ENCODE data around the gene MMP14. TPM values are rescaled to one million over a fixed set of nuclear protein-coding genes. Genes with fewer than 3 reads are reported as not detected.
"Not testable (repeated sequence)": the region's sequence is repeated elsewhere in the genome, so short reads cannot be mapped to it uniquely, and the experiment has no call there.

The MMP14 gene
- total RNA-seq, result 1 to 10 TPM; 3.1 to 4.9 TPM

- H3K36me3 Mint-ChIP-seq, result peaks cover 20% of the 10 kb centered on the region
- POLR2A ChIA-PET, result no interaction called here
- peaks cover 11% of the 10 kb centered on the region for H3K4me1 Mint-ChIP-seq
- H3K4me3 Mint-ChIP-seq, result peak within 1 kb of the TSS; percentile 75
- DNase-seq (no peak), ATAC-seq (ENCODE audit: low read depth) (no peak)
- H3K9me3 Mint-ChIP-seq, result no peaks in the 10 kb centered on the region
- peaks cover 12% of the 10 kb centered on the region for H3K27me3 Mint-ChIP-seq
- H3K27ac Mint-ChIP-seq, result no peak within 1 kb of the TSS
Observed at GRCh38 chr14:22836301-22837113, at the start of gene MMP14. MMP14 (plus strand) TSS chr14:22836585; CDS start chr14:22836818, 233 bp downstream.

GRCh38 chr14:22786685-22787084, 49.7 kb upstream of the MMP14 start:
- no peak for ATAC-seq (ENCODE audit: low read depth)

GRCh38 chr14:22791301-22791700, 45.1 kb upstream of the MMP14 start:
- H3K27me3 Mint-ChIP-seq, result peaks cover 7% of the 10 kb centered on the region
- POLR2A ChIA-PET, result no interaction called here
- no peak for ATAC-seq (ENCODE audit: low read depth)

More at GRCh38 chr14:22786685-22787084, 49.7 kb upstream of the MMP14 start:
- H3K9me3 Mint-ChIP-seq, result no peaks in the 10 kb centered on the region
- peaks cover 2% of the 10 kb centered on the region for H3K4me1 Mint-ChIP-seq
- no peak overlapping the region for H3K4me3 Mint-ChIP-seq
- no peaks in the 10 kb centered on the region for H3K27me3 Mint-ChIP-seq
- POLR2A ChIA-PET, result no interaction called here
- no peak overlapping the region for H3K27ac Mint-ChIP-seq
- no peaks in the 10 kb centered on the region for H3K36me3 Mint-ChIP-seq
- DNase-seq, result no peak

GRCh38 chr14:22792158-22792557, 44.2 kb upstream of the MMP14 start:
- no peaks in the 10 kb centered on the region for H3K9me3 Mint-ChIP-seq
- peaks cover 2% of the 10 kb centered on the region for H3K4me1 Mint-ChIP-seq
- no peak overlapping the region for H3K27ac Mint-ChIP-seq
- peaks cover 7% of the 10 kb centered on the region for H3K27me3 Mint-ChIP-seq
- no peaks in the 10 kb centered on the region for H3K36me3 Mint-ChIP-seq
- no peak for DNase-seq
- POLR2A ChIA-PET, result no interaction called here
- no peak for ATAC-seq (ENCODE audit: low read depth)
- no peak overlapping the region for H3K4me3 Mint-ChIP-seq

More at GRCh38 chr14:22791301-22791700, 45.1 kb upstream of the MMP14 start:
- no peak overlapping the region for H3K27ac Mint-ChIP-seq
- H3K4me3 Mint-ChIP-seq, result no peak overlapping the region
- no peaks in the 10 kb centered on the region for H3K9me3 Mint-ChIP-seq
- peaks cover 2% of the 10 kb centered on the region for H3K4me1 Mint-ChIP-seq
- no peak for DNase-seq
- H3K36me3 Mint-ChIP-seq, result no peaks in the 10 kb centered on the region

DNA sequence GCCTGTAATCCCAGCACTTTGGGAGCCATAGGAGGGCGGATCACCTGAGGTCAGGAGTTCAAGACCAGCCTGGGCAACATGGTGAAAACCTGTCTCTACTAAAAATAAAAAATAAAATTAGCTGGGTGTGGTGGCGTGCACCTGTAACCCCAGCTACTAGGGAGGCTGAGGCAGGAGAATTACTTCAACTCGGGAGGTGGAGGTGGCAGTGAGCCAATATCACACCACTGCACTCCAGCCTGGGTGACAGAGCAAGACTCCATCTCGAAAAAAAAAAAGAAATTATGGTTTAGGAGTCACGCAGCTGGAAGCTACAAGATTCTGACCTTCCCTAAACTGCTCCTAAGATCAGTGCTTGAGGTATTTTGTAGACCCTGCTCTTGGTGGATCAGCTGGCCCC, 42.8 kb upstream of the MMP14 start:
- H3K27me3 Mint-ChIP-seq; DNase-seq; H3K27ac Mint-ChIP-seq; H3K4me1 Mint-ChIP-seq; H3K36me3 Mint-ChIP-seq; H3K4me3 Mint-ChIP-seq; H3K9me3 Mint-ChIP-seq; POLR2A ChIA-PET; ATAC-seq (ENCODE audit: low read depth): not testable (repeated sequence)

GRCh38 chr14:22793976-22794375, 42.4 kb upstream of the MMP14 start:
- no peak overlapping the region for H3K27ac Mint-ChIP-seq
- POLR2A ChIA-PET, result no interaction called here

GRCh38 chr14:22794551-22794951, 41.8 kb upstream of the MMP14 start:
- no peak overlapping the region for H3K4me3 Mint-ChIP-seq
- DNase-seq, result no peak
- peaks cover 16% of the 10 kb centered on the region for H3K27me3 Mint-ChIP-seq
- ATAC-seq (ENCODE audit: low read depth), result no peak
- POLR2A ChIA-PET, result no interaction called here
- H3K9me3 Mint-ChIP-seq, result no peaks in the 10 kb centered on the region
- H3K36me3 Mint-ChIP-seq, result no peaks in the 10 kb centered on the region
- peaks cover 2% of the 10 kb centered on the region for H3K4me1 Mint-ChIP-seq
- no peak overlapping the region for H3K27ac Mint-ChIP-seq

More at GRCh38 chr14:22793976-22794375, 42.4 kb upstream of the MMP14 start:
- no peak overlapping the region for H3K4me3 Mint-ChIP-seq
- peaks cover 2% of the 10 kb centered on the region for H3K4me1 Mint-ChIP-seq
- no peaks in the 10 kb centered on the region for H3K36me3 Mint-ChIP-seq
- no peaks in the 10 kb centered on the region for H3K9me3 Mint-ChIP-seq
- ATAC-seq (ENCODE audit: low read depth) (no peak), DNase-seq (no peak)
- H3K27me3 Mint-ChIP-seq, result peaks cover 12% of the 10 kb centered on the region

- Mint-ChIP-seq H3K27ac (no peak overlapping the region), H3K9me3 (no peaks in the 10 kb centered on the region), H3K27me3 (peaks cover 25% of the 10 kb centered on the region), H3K4me1 (no peaks in the 10 kb centered on the region), H3K4me3 (no peak overlapping the region), H3K36me3 (no peaks in the 10 kb centered on the region)
- POLR2A ChIA-PET, result interaction anchor here (1.0 kb wide), 1 partner anchor 30 kb away, joined by 3 read pairs; the partner anchor contains the start of gene OXA1L
- ATAC-seq (ENCODE audit: low read depth), result no peak
- no peak for DNase-seq
Observed at GRCh38 chr14:22796087-22796707, 40.2 kb upstream of the MMP14 start.

DNA sequence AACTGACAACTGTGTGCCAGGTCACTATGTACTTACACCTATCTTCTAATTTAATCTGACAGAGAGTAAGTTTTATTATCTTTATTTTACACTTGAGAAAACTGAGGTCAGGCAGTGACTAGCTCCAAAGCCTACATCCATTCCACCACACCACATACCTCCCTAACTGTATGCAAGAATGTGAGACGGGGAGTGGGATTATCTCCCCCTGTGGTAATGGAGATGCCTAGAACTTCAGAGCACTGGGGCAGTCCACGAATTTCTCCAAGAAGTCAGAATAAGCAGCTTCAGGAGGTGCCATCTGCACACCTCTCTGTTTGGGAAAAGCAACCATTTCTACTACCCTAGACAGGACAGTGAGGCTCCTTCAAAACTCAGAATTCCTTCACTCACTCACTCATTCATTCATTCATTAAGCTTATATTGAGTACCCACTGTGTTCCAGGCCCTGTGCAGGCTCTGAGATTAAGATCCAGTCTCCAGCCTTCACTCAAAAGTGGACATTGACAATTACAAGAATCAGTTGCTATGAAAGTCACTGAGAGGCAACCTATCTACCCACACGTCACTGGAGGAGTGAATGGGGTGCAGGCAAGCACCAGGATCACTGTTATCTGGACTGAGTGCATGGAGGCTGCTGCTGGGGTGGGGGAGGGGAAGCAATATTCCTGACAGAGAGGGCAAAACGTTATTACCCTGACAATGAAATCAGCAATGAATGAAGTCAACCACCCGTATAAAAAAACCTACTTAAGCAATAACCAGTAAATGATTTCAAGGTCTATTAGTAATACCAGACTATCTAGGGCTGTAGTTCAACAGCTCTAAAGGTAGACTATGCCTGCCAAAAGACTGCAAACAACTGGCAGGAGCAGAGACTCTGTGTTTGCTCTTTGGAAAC, 39.1 kb upstream of the MMP14 start:
- no peak for ATAC-seq (ENCODE audit: low read depth)
- POLR2A ChIA-PET, result interaction anchor here (1.0 kb wide), 1 partner anchor 31 kb away, joined by 3 read pairs; the partner anchor contains the start of gene OXA1L
- Mint-ChIP-seq H3K27ac (no peak overlapping the region), H3K4me1 (no peaks in the 10 kb centered on the region), H3K4me3 (no peak overlapping the region), H3K36me3 (no peaks in the 10 kb centered on the region), H3K27me3 (peaks cover 25% of the 10 kb centered on the region), H3K9me3 (no peaks in the 10 kb centered on the region)
- DNase-seq, result no peak

DNA sequence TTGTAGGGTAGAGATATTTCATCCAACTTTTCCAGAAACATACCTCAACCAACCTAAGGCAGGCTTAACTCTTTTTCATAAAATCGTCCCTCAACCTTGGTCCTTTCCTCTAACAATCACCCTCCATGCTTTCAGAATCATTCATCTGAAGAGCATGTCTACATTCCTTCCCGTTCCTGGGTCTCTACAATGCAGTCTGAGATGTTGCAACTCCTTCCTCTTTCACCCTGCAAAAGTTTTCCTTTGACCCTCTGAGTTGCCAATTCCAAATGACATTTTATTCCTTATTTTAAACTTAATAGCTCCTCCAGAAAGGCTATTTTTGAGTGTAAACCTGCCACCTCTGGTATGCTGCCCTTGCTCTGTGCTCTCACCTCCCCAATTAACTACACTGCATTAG, 37.9 kb upstream of the MMP14 start:
- peaks cover 34% of the 10 kb centered on the region for H3K27me3 Mint-ChIP-seq

DNA sequence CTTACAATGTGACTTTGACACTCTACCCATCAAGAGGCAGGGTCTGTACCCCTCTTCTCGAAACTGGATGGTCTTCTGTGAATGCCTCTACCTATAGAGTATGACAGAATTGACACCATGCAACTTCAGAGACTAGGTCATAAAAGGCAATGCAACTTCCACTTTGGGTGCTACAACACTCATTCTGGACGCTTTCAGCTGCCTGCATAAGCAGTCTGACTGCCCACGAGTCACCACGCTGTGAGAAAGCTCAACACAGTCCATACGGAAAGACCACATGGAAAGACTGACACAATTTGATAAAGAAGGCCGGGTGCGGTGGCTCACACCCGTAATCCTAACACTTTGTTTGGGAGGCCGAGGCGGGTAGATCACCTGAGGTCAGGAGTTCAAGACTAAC, 36.0 kb upstream of the MMP14 start:
- DNase-seq, result no peak
- no peaks in the 10 kb centered on the region for H3K4me1 Mint-ChIP-seq
- H3K36me3 Mint-ChIP-seq, result no peaks in the 10 kb centered on the region
- H3K27ac Mint-ChIP-seq, result no peak overlapping the region
- POLR2A ChIA-PET, result no interaction called here
- ATAC-seq (ENCODE audit: low read depth), result no peak
- H3K4me3 Mint-ChIP-seq, result no peak overlapping the region
- no peaks in the 10 kb centered on the region for H3K9me3 Mint-ChIP-seq
- H3K27me3 Mint-ChIP-seq, result peaks cover 32% of the 10 kb centered on the region

More for the DNA sequence above, 37.9 kb upstream of the MMP14 start:
- Mint-ChIP-seq H3K27ac (no peak overlapping the region), H3K36me3 (no peaks in the 10 kb centered on the region), H3K9me3 (no peaks in the 10 kb centered on the region), H3K4me1 (no peaks in the 10 kb centered on the region), H3K4me3 (no peak overlapping the region)
- DNase-seq (no peak), ATAC-seq (ENCODE audit: low read depth) (no peak)
- POLR2A ChIA-PET, result no interaction called here

GRCh38 chr14:22801716-22802115, 34.7 kb upstream of the MMP14 start:
- no peaks in the 10 kb centered on the region for H3K9me3 Mint-ChIP-seq
- H3K4me1 Mint-ChIP-seq, result no peaks in the 10 kb centered on the region
- ATAC-seq (ENCODE audit: low read depth) (no peak), DNase-seq (no peak)
- no peak overlapping the region for H3K4me3 Mint-ChIP-seq
- H3K36me3 Mint-ChIP-seq, result no peaks in the 10 kb centered on the region
- POLR2A ChIA-PET, result interaction anchor here (1.2 kb wide), 1 partner anchor 35 kb away, joined by 3 read pairs; the partner anchor contains the start of gene OXA1L
- peaks cover 32% of the 10 kb centered on the region for H3K27me3 Mint-ChIP-seq
- no peak overlapping the region for H3K27ac Mint-ChIP-seq
